Coronary artery (tissue), 2 donors: Measurements from ENCODE around the gene TNFAIP3.

Source experiments
- DNase-seq: peaks from one replicate; pipeline ENCODE4 v3.0.0-alpha.2; 2017; ENCODE audit warnings: low spot score
- H3K27ac ChIP-seq, 2 donors: fragments of 200-600 bp; sonication (generic); one replicate each; pipeline ENCODE4 v1.5.1; 2016 to 2019
- H3K4me3 ChIP-seq: fragments of 200-600 bp; sonication (generic); 2 replicates; pipeline ENCODE4 v1.5.1; 2016; ENCODE audit warnings: mild to moderate bottlenecking, moderate library complexity
- CTCF ChIP-seq: fragments of 200-600 bp; sonication (generic); IDR thresholded peaks from one replicate; pipeline ENCODE4 v1.5.1; 2019; ENCODE audit warnings: antibody characterized with exemption

TNFAIP3 gene

GRCh38 chr6:137849181-137849980 lies 17.7 kb upstream of the TNFAIP3 start:
- Histone ChIP-seq H3K27ac (no peak overlapping the region), H3K4me3 (no peak overlapping the region)
- TF ChIP-seq CTCF = no peak
- DNase-seq = no peak

- TF ChIP-seq CTCF = no peak
- Histone ChIP-seq H3K4me3 (no peak overlapping the region), H3K27ac (no peak overlapping the region)
- DNase-seq = no peak
Measured at GRCh38 chr6:137849981-137850714, 16.9 kb upstream of the TNFAIP3 start.

- TF ChIP-seq CTCF = no peak
- no peak for DNase-seq
- Histone ChIP-seq H3K4me3 (no peak overlapping the region), H3K27ac (no peak overlapping the region)
Measured at GRCh38 chr6:137850816-137851602, 16.1 kb upstream of the TNFAIP3 start.

GRCh38 chr6:137851669-137852068 lies 15.4 kb upstream of the TNFAIP3 start:
- H3K4me3 ChIP-seq = no peak overlapping the region
- no peak for DNase-seq
- TF ChIP-seq CTCF = no peak
- no peak overlapping the region for H3K27ac ChIP-seq

GRCh38 chr6:137852346-137852745 lies 14.7 kb upstream of the TNFAIP3 start:
- H3K4me3 ChIP-seq = no peak overlapping the region
- no peak for TF ChIP-seq CTCF

GRCh38 chr6:137852811-137853210 lies 14.2 kb upstream of the TNFAIP3 start:
- TF ChIP-seq CTCF = no peak
- no peak for DNase-seq
- Histone ChIP-seq H3K27ac (no peak overlapping the region), H3K4me3 (no peak overlapping the region)

More at GRCh38 chr6:137852346-137852745, 14.7 kb upstream of the TNFAIP3 start:
- DNase-seq = no peak
- no peak overlapping the region for H3K27ac ChIP-seq
